Neural cell (in vitro differentiated cells): ENCODE data around the gene MCM9. TPM values are rescaled to one million over a fixed set of nuclear protein-coding genes. Genes with fewer than 3 reads are reported as not detected.

ENCODE experiments used
- H2AFZ ChIP-seq: fragments of 200-600, 300-800 bp; sonication (generic), shearing (Covaris generic); 2 replicates; pipeline ENCODE4 v1.6.0; 2014; ENCODE audit warnings: low read depth, mild to moderate bottlenecking, antibody characterized with exemption, low read length, moderate library complexity
- H3F3A ChIP-seq: fragments of 200-600 bp; shearing (Covaris generic); 2 replicates; pipeline ENCODE4 v1.6.1; 2016; ENCODE audit warnings: mild to moderate bottlenecking, moderate library complexity, mixed read lengths, antibody characterized with exemption, low read length; ENCODE audit not compliant: insufficient read depth, poor library complexity, severe bottlenecking
- H3K27ac ChIP-seq: fragments of 200-600, 300-800 bp; sonication (generic), shearing (Covaris generic); 2 replicates; pipeline ENCODE4 v1.5.1; 2014; ENCODE audit warnings: mild to moderate bottlenecking, low read length, moderate library complexity
- H3K27me3 ChIP-seq: fragments of 300-800, 200-600 bp; sonication (generic), shearing (Covaris generic); 2 replicates; pipeline ENCODE4 v1.6.0; 2014; ENCODE audit warnings: mild to moderate bottlenecking, low read depth, low read length, moderate library complexity; ENCODE audit not compliant: insufficient read depth
- H3K36me3 ChIP-seq: fragments of 300-800, 200-600 bp; sonication (generic), shearing (Covaris generic); 2 replicates; pipeline ENCODE4 v1.5.1; 2014; ENCODE audit warnings: mild to moderate bottlenecking, antibody characterized with exemption, low read length, moderate library complexity; ENCODE audit not compliant: insufficient read depth
- H3K4me2 ChIP-seq: fragments of 300-800, 200-600 bp; sonication (generic), shearing (Covaris generic); 2 replicates; pipeline ENCODE4 v1.6.0; 2014; ENCODE audit warnings: mild to moderate bottlenecking, low read length
- H3K4me3 ChIP-seq: fragments of 300-800, 200-600 bp; sonication (generic), shearing (Covaris generic); 2 replicates; pipeline ENCODE4 v1.5.1; 2014; ENCODE audit warnings: mild to moderate bottlenecking, low read length, moderate library complexity
- H3K79me2 ChIP-seq: fragments of 200-600 bp; shearing (Covaris generic); replicated peaks from 2 replicates; pipeline ENCODE4 v1.6.0; 2014; ENCODE audit warnings: mild to moderate bottlenecking, low read length, moderate library complexity; ENCODE audit not compliant: insufficient read depth
- H3K9ac ChIP-seq: fragments of 300-800, 200-600 bp; sonication (generic), shearing (Covaris generic); 2 replicates; pipeline ENCODE4 v1.6.1; 2016; ENCODE audit warnings: mild to moderate bottlenecking, low read length, mixed read lengths
- H3K9me2 ChIP-seq: fragments of 200-600 bp; shearing (Covaris generic); 2 replicates; pipeline ENCODE4 v1.6.1; 2016; ENCODE audit warnings: mild to moderate bottlenecking, low read length, mixed read lengths; ENCODE audit not compliant: insufficient read depth
- H3K9me3 ChIP-seq: fragments of 200-600, 300-800 bp; sonication (generic), shearing (Covaris generic); 2 replicates; pipeline ENCODE4 v1.6.1; 2016; ENCODE audit warnings: mild to moderate bottlenecking, mixed run types, low read length, moderate library complexity, mixed read lengths
- H4K20me1 ChIP-seq: fragments of 200-600 bp; shearing (Covaris generic); 2 replicates; pipeline ENCODE4 v1.6.1; 2016; ENCODE audit warnings: mild to moderate bottlenecking, mixed run types; ENCODE audit not compliant: insufficient read depth
- CTCF ChIP-seq: fragments of 450-650 bp; IDR thresholded peaks from 2 replicates; pipeline ENCODE4 v1.5.1; 2014; ENCODE audit warnings: antibody characterized with exemption, mild to moderate bottlenecking, moderate library complexity; ENCODE audit not compliant: poor library complexity, severe bottlenecking
- EP300 ChIP-seq: fragments of 450-650 bp; conservative IDR thresholded peaks from 2 replicates; pipeline ENCODE4 v1.6.1; 2014; ENCODE audit warnings: antibody characterized with exemption, mild to moderate bottlenecking, moderate library complexity; ENCODE audit not compliant: poor library complexity, severe bottlenecking
- EZH2 ChIP-seq: fragments of 200-600, 300-800 bp; shearing (Covaris generic), sonication (generic); IDR thresholded peaks from 2 replicates; pipeline ENCODE4 v1.6.1; 2014; ENCODE audit warnings: antibody characterized with exemption, low read length, borderline replicate concordance, mild to moderate bottlenecking; ENCODE audit not compliant: insufficient read depth, poor library complexity, severe bottlenecking
- MXI1 ChIP-seq: fragments of 450-650 bp; conservative IDR thresholded peaks from 2 replicates; pipeline ENCODE4 v1.6.1; 2014; ENCODE audit warnings: antibody characterized with exemption, mild to moderate bottlenecking; ENCODE audit not compliant: poor library complexity, severe bottlenecking
- POLR2AphosphoS5 ChIP-seq: IDR thresholded peaks from 2 replicates; pipeline ENCODE4 v1.6.1; 2012
- RAD21 ChIP-seq: fragments of 450-650 bp; conservative IDR thresholded peaks from 2 replicates; pipeline ENCODE4 v1.6.1; 2014; ENCODE audit warnings: antibody characterized with exemption, mild to moderate bottlenecking, moderate library complexity
- REST ChIP-seq: IDR thresholded peaks from 2 replicates; pipeline ENCODE4 v1.6.1; 2012; ENCODE audit warnings: borderline replicate concordance
- SMC3 ChIP-seq: fragments of 450-650 bp; conservative IDR thresholded peaks from 2 replicates; pipeline ENCODE4 v1.6.1; 2014; ENCODE audit warnings: antibody characterized with exemption, mild to moderate bottlenecking, moderate library complexity; ENCODE audit not compliant: poor library complexity
- TAF1 ChIP-seq: IDR thresholded peaks from 2 replicates; pipeline ENCODE4 v1.6.1; 2012; ENCODE audit warnings: low read depth
- polyA plus RNA-seq: library from polyadenylated mRNA; depleted of rRNA; stranded (reverse); fragments of >200 nt; gene quantifications from 2 replicates; pipeline ENCODE4 v1.2.3, GENCODE V29; 2014

MCM9 gene
- polyA plus RNA-seq, 1 donor from 2014 or later, result 7.8 TPM

GRCh38 chr6:118980063-118980462, 45.1 kb upstream of the MCM9 start:
- TF ChIP-seq EP300, result no peak
- TF ChIP-seq REST, result no peak
- TF ChIP-seq TAF1, result no peak
- TF ChIP-seq MXI1, result no peak
- TF ChIP-seq CTCF, result no peak
- TF ChIP-seq SMC3, result no peak
- no peak for TF ChIP-seq RAD21
- no peak for TF ChIP-seq EZH2
- TF ChIP-seq POLR2AphosphoS5, result no peak
- no peak overlapping the region for H3K4me2 ChIP-seq
- H4K20me1 ChIP-seq, result no peaks in the 10 kb centered on the region
- H3F3A ChIP-seq, result no peaks in the 10 kb centered on the region
- no peaks in the 10 kb centered on the region for H3K36me3 ChIP-seq
- no peaks in the 10 kb centered on the region for H3K9me2 ChIP-seq
- no peak overlapping the region for H3K9ac ChIP-seq
- H3K4me3 ChIP-seq, result no peak overlapping the region
- H3K27ac ChIP-seq, result no peak overlapping the region
- no peaks in the 10 kb centered on the region for H3K79me2 ChIP-seq
- no peaks in the 10 kb centered on the region for H3K27me3 ChIP-seq
- H3K9me3 ChIP-seq, result no peaks in the 10 kb centered on the region
- no peak overlapping the region for H2AFZ ChIP-seq

- Histone ChIP-seq H3K9ac (no peak overlapping the region), H3F3A (no peaks in the 10 kb centered on the region), H3K36me3 (no peaks in the 10 kb centered on the region)
Observed at GRCh38 chr6:118974790-118975189, 39.8 kb upstream of the MCM9 start.

More at GRCh38 chr6:118974790-118975189, 39.8 kb upstream of the MCM9 start:
- no peaks in the 10 kb centered on the region for H3K9me2 ChIP-seq
- no peak overlapping the region for H3K4me2 ChIP-seq
- no peaks in the 10 kb centered on the region for H3K27me3 ChIP-seq
- no peaks in the 10 kb centered on the region for H4K20me1 ChIP-seq
- TF ChIP-seq REST (no peak), TAF1 (no peak), MXI1 (no peak), CTCF (no peak), RAD21 (no peak), EP300 (no peak), EZH2 (no peak), SMC3 (no peak), POLR2AphosphoS5 (no peak)
- H3K9me3 ChIP-seq, result no peaks in the 10 kb centered on the region
- no peak overlapping the region for H3K4me3 ChIP-seq
- no peaks in the 10 kb centered on the region for H3K79me2 ChIP-seq
- H3K27ac ChIP-seq, result no peak overlapping the region
- H2AFZ ChIP-seq, result no peak overlapping the region
